Placental pericyte (primary cell): ENCODE data around the gene PGAM4. TPM values are rescaled to one million over a fixed set of nuclear protein-coding genes. Genes with fewer than 3 reads are reported as not detected.

ENCODE experiments used
- total RNA-seq: library from RNA; depleted of rRNA; stranded (reverse); fragments of >200 nt; gene quantifications from 2 replicates; pipeline ENCODE4 v1.2.3, GENCODE V29; 2012

PGAM4 gene
- total RNA-seq, result not detected in 2 replicates

GRCh38 chrX:77969538-77969937 lies at the start of gene PGAM4:
TSS of gene PGAM4 (minus strand) at chrX:77969638. CDS start at chrX:77969638, 0 bp downstream.

Other genes starting within 250 kb of the PGAM4 start
- gene ATRX, start 183.4 kb downstream of the PGAM4 start, total RNA-seq, result 37.9 and 66.7 TPM in 2 replicates
- gene MAGT1, start 74.2 kb downstream of the PGAM4 start, total RNA-seq, result 107 and 297 TPM in 2 replicates
- 118 and 212 TPM in 2 replicates for gene COX7B, start 70.2 kb downstream of the PGAM4 start, total RNA-seq
- 12.0 and 20.2 TPM in 2 replicates for gene ATP7A, start 58.9 kb downstream of the PGAM4 start, total RNA-seq
- gene PGK1, start 134.6 kb upstream of the PGAM4 start, total RNA-seq, result 251 and 331 TPM in 2 replicates
- gene TAF9B, start 170.0 kb upstream of the PGAM4 start, total RNA-seq, result 25.4 and 33.2 TPM in 2 replicates